GM19463 (cell line): ENCODE data around the gene HOXA9.

Experiments used
- ATAC-seq: cut with Tn5 transposase; IDR thresholded peaks from one replicate; pipeline ENCODE4 v1.9.1; 2021; ENCODE audit warnings: mild to moderate bottlenecking, moderate library complexity; ENCODE audit not compliant: unreplicated experiment

Gene HOXA9

DNA sequence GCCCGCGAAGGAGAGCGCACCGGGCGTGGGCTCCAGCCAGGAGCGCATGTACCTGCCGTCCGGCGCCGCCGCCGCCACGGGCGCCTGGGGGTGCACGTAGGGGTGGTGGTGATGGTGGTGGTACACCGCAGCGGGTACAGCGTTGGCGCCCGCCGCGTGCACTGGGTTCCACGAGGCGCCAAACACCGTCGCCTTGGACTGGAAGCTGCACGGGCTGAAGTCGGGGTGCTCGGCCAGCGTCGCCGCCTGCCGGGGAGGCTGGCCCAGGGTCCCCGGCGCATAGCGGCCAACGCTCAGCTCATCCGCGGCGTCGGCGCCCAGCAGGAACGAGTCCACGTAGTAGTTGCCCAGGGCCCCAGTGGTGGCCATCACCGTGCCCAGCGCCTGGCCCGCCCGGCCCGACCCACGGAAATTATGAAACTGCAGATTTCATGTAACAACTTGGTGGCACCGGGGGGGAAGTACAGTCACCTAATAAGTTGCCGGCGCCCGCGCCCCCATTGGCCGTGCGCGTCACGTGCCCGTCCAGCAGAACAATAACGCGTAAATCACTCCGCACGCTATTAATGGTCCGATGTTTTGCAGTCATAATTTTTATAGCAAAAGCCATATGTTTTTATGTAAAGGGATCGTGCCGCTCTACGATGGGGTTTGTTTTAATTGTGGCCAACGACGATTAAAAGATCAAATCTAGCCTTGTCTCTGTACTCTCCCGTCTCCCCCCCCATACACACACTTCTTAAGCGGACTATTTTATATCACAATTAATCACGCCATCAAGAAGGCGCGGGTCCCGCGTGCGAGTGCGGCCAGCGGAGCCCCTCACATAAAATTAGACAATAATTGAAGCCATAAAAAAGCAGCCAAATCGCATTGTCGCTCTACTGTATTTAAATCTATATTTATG lies at the start of gene HOXA9:
TSS of gene HOXA9 (minus strand) at position 449 of the 907 bp plus-strand sequence. CDS start at position 369, 80 bp downstream.
- no peak for ATAC-seq

DNA sequence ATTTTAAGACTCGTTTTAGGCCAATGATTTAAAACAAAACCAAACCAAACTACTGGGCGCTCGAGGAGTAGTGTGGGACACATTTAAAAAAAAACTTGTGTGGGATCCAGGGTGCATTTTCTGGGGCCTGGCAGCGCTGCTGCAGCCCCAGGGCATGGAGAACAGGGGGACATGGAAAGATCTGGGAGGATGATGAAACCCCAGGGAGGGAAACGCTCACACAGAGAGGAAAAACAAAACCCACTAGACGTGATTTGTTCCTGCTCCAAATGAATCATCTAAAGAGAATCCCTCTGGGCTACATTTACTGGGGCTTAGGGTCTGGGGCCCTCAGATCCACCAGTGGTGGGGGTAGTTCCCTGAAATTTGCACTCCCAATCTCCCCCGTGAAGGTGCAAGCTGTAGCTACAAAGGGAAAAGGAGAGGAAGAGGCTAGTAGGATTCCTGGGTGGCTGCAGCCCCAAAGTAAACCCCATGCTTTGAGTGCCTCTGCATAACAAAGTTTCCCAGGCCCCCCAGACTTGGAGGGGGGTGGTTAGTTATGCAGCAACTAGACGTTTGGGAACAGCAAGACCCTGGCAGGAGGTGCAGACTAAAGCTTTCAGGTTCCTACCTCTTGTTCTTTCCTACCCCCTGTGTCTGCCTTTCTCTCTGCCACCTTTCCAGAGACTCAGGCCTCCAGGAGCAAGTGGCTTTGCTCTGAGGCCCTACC lies 49.1 kb upstream of the HOXA9 start:
- ATAC-seq, result no peak

DNA sequence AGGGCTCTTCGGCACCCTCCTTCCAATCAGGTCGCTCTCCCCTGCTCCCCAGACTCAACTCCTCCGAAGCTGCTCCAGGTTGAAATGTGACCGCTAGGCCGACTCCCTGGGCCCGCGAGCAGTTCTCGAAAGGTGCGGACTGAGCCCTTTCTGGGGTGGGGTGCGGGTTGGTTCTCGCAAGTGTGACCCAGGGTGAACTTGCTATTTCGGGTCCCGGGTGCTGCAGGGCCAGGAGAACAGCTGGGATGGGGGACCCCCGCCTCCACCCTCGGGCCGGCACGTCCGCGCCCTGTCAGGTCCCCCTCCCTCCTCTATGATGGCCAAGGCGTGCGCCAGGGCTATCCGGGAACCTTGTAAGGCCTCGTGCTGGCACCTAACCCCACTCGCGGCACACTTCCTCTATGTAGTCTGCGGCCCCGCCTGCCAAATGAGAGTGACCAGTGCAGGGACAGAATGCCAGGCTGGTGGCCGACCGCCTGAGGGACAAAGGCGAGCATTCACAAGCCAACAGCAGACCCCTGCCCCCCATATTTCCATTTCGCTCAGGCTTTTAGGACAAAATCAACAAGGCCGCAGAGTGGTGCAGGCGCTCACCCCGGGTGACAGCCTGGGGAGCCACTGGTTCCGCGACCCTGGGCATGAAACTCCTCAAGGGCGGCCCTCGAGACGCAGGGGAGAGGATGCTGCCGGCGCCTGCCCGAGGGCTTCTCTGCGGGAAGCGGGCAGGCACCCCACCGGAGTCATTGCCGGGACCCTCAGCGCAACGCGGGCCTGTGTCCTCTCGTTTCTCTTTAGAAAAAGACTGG lies 48.3 kb upstream of the HOXA9 start:
- ATAC-seq, result no peak

DNA sequence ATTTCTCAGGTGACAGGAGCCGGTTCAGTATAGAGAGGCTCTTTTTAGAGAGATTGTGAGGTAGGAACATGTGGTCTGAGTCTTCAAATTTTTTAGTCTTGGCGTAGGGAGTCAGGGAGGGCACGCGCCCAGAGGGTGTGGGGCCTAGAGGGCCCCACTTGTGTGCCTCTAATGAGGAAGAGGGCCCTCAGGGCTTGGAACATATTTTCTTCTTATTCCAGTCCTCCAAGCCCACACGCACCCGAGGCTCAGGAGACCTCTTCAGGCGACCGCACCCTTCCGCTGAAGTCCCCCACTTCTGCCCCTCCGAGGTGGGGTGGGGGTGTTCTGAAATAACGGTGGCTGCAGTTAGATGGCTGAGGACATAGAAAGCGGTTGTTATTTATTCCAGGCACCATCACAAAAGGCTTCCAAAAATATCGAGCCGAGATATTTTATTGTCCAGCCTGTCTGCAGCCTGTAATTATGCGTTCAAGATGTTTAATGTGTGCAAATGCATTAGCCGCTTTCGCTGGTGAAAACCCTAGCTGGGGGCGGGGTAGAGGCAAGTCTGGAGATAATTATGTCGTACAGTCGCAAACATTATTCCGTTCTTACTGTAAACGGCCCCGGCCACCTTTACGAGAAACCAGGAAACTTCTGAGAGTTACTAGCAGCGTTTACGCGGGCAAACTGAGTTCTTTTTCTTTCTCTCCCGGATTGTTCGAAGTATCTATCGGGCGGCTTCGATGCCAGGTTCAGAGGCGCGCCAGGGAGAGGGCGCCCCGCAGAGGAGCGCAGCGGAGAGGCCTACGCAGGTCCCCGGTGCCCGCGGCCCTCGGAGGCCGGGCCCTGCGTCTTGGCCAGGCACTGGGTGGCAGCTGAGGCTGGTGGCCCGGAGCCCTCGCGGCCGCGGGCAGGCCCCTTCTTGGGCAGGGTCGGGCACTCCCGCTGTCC lies 47.4 kb upstream of the HOXA9 start:
- no peak for ATAC-seq

DNA sequence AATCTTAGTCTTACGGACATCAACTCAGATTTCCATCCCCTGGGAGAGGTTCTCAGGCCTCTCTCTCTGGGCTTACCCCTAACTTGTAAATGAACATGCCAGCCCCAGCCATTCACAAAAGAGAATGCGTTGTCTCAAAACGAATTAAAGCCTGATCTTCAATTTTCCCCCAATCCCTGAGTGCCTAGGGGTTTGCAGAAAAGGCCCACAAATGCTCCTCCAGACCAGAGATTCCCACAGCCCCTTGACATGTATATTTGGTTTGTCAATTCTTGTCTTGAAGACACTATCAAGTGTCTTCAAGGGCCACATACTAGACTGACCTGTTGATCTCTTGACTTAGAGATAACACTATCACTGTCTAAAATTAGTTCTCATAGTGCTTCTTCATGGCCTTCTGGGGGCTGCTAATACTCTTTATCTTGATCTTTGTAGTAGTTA lies 46.4 kb upstream of the HOXA9 start:
- no peak for ATAC-seq

DNA sequence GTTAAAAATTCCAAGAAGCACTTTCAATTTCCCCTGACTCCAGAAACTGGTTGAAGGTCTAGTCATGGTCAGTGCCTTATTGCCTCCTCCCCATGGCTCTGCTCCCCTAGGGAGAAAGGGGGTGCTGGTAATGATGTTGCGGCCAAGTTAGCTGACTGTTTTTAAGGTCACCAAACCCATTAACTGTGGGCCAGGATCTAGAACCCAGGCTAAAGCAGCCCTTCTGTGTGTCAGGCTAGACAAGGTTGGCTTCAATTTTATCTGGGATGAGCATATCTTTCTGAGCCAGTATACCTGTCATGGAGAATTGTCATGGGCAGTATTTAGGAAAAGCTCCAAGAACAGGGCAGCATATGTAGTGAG lies 45.7 kb upstream of the HOXA9 start:
- no peak for ATAC-seq

DNA sequence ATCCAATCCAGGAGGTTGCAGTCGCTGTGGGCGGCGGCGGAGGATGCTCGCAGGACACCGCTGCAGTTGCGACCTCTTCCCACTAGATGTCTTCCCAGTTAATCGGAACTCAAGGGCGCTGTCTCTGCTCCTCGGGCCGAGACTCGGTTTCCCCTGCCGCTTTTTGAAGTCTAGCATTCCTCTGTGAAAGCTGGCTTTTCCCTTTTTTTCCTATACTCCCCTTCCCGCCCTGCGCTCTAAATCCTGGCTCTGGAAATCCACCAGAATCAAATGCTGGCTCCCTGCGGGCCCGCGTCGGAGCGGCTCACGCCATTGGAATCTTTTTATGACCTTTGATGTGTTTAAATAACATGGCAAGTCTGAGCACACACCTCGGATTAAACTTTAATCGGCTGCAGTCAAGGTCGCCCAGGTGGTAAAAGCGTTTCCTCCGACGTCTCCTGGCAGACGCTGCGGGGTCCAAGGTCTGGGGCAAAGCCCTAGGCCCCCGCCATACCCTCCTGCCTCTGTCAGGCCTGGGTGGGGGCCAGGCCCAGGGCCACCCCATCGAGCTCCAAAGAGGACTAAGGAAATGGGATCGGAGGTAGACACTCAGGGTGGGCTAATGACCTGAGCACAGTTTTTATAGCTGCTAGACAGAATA lies 45.2 kb upstream of the HOXA9 start:
- peak; percentile 47 for ATAC-seq

DNA sequence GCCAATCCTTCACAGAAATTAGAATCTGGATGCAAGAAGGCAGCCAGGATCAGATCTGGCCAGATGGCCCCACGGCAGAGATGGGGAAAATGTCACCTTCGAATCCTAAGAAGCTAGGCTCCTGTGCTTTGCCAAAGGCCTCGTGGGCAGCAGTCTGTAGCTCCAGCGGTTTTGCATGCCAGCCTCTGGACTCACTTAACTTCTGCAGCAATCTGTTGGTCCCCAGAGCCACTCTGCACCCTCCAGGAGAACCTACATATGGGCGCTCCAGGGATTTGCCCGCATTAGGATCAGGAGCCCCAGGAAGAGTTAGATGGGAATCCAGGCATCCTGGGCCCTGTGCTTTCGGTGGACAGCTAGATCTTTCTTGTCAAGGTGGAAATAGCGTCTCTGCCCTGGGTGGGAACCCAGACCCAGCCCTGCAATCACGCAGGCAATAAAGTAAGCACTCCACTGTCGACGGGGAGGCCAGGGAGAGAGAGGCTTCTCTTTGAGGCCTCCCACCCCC lies 44.6 kb upstream of the HOXA9 start:
- ATAC-seq, result no peak

DNA sequence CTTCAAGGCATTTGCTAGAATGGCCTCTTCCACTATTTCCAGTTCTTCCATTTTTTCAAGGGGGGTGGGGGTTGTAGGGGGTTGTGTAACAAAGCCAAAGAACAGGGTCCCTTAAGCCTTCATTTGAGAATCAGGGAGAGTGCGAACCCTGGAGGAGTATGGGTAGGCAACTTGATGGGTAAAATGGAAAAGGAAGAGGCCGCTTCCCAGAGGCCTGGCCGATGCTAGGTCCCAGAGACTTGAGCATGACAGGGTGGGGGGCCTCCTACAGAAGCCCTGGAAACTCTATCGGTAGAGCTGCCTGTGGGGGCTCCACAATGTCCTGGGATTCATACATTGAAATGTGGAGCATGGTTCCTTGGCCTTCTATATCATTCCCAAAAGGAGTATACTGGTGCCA lies 43.7 kb upstream of the HOXA9 start:
- ATAC-seq, result no peak

DNA sequence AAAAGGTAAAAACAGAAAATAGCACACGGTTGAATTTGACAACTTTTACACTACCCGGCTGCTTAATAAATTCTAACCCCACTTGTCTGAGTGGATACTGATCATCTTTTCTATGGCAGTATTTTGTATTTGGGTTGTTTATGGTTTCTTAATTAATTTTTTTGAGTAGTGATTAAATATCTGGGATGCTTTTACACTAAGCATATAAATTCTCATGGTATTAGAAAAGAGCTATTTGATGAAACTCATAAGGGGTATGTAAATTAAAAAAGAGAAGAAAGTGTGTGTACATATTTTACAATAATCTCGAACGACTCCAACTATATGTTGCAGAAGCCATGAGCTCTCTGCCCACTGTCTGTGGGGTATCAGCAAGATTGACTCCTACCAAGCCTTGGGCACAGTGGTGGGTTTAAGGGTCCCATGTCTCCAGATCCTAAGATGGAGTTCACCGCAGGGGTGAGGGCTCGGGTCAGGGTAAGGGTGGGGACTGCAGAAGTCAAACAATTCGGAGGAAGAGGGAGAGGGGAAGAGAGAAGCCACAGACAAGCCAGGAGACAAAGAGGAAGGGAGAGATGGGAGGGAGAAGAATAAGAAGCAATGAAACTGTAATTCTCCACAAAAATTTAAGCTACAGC lies 42.1 kb upstream of the HOXA9 start:
- ATAC-seq, result no peak

DNA sequence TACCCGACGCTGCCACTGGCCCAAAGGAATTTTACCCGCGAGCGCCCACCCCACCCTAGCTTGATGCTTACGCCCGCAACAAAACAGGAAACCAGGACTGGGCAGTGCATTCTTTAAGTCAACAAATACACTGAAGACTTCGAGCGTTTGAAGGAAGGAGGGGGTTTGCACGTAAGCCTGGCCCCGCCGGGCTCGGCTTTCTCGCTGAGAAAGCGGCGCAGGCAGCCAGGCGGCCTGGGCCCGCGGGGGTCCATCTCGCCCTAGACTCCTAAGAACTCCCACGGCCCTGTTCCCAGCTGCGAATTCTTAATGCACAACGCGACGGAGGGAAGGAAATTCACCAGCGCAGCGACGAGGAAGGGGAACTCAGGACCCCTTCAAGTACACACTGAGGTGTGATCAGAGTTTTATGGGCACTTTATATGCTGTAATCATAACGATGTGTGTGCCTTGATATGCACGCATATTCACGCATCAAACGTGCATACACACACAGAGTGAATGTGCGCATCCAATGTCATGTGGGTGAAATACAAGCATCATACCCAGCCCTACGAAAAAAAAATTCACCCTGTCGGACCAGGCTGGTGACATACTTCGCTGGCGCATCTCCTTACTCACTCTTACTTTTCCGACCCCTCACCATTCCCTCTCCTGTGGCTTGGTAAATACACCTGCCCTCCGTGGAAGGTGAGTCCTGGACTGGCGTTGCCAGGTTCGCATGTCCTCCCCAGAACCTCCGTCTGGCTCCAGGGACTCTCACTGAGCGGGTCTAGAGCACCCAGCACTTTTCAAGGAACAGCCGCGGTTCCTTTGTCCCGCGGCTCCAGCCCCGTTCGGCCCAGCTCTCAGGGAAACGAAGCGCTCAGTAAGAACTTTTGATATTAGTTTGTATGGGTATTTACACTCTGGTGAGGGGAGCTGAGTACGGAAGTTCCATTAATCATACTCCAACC lies 40.3 kb upstream of the HOXA9 start:
- ATAC-seq, result no peak

DNA sequence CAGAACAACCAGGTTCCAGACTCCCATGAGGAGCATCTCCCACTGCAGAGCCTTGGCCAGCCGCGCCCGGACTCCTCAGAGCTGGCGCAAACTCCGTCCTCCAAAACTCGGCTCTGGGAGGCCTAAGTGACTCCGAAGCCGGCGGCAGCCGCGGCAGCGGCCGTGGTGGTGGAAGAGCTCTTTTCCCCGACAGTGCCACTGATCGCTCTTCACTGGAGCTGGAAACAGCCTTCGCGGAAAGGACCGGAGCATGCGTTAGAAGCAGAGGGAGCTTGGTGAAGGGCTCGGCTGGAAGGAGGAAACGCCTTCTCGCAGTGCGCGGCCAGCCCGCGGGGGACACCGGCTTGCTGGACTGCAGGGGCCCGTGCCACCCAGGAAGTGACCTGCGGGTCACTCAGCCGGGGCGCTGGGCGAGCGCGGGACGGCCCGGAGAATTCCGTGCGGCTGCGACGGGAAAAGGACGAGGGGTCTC lies 39.5 kb upstream of the HOXA9 start:
- ATAC-seq, result no peak

DNA sequence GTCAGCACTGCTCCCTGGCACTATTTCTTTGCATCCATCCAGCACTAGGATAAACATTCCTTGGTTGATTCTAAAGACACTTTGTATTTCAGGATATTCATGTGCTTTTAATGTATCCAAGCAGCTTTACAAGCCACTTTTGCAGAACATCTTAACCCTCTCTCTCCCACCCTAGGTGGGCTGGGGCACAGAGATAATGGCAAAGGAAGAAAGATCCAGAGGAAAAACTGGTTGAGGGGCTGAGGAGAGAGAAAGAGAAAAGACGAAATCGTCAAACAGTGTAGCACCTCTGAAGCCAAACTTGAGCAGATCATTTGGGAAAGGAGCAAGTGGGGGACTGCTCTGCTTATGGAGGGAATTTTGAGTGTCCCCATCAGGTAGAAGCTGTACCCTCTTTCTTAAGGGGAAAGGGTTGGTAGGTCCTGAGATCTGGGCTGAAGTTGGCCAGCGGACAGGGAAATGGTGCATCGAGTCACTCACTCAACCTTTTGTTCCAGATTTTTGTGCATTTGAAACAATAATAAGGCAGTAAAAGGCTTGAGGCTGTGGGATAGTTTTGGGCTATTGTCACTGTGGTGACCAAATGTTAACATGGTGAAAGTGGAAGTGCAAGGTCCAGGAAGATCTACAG lies 38.7 kb upstream of the HOXA9 start:
- ATAC-seq, result no peak

DNA sequence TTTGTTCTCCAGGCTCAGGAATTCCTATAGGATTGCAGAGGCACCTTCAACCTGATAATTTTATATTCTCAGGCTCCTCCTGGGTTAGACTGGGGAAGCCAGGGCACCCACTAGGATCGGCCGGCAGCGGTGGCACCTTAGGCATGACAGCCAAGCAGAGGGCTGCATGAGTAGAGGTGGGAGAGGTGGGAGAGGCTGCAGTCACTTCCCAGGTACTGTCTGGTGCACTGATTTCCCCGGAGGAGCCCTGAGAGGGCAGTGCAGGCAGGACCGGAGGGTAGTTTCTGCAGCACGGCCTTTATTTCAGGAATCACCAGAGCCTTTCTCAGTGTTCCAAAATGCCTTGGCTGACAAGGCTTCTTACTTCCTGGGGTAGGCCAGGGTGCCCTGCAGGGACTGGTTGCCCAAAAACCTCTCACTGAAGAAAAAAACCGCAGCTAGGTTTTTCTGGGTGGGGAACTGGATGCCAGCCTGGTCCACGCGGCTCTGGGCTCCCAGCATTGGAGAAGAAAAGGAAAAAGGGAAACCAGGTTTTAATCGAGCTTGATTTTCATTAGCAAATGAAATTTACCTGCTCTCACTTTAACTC lies 38.1 kb upstream of the HOXA9 start:
- no peak for ATAC-seq

DNA sequence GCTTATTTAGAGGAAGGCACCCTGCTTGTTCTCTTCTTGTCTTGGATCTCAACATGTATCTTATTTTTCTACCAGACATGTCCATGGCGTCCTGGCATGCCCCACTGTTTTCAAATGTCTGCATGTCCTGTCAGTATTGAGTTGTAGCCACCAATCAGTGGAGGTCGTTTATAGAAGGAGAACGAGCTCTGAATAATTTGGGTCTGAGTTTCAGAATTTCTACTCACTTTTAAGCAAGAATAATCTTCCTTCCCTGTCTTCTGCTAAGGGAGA lies 37.5 kb upstream of the HOXA9 start:
- no peak for ATAC-seq

DNA sequence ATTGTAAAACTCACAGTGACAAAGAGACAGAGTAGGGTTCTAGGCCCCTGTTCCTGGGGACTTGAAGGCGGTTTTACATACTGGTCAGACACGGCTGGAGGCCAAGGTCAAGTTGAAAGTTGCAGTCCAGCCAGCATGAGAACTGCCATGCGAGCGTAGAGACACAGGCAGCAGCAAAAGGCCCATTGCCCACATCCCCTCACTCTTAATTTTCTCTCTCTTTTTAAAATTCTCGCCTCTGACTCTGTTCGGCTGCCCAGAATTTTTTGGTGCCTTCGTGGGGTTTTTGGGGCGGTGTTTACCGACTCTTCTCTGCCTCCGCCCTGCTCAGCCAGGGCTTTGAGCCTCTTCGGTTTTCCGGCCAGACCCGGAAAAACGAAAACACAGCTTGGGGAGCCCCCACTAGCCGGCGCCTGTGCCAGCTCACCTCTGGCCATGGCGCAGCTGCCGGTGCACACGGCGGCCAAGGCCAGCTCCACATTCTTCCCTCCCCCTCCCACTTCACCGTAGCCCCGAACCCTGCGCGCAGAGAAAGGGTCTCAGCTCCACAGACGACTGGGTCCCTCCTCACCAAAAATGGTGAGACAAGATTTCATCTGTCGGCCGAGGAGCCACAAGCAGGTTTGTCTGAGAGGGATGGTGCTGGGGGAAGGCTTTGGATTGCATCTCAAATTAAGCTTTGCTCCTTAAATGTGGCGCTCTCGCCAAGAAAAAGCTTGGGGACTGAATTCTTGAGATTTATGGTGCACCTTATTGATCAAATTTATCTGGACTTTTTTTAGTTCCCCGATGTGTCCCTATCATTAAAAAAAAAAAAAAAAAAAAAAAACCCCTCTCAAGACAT lies 36.9 kb upstream of the HOXA9 start:
- ATAC-seq, result no peak
